Mesothelial cell of epicardium (in vitro differentiated cells): Measurements from ENCODE around the gene GABRB3. TPM values are rescaled to one million over a fixed set of nuclear protein-coding genes. Genes with fewer than 3 reads are reported as not detected.

Experiments
- DNase-seq, 2 experiments: peaks; one replicate each; pipeline ENCODE4 v3.0.0; 2021; ENCODE audit warnings: low spot score in 2 of 2; ENCODE audit not compliant: unreplicated experiment in 2 of 2
- H3K27ac Mint-ChIP-seq: 2 replicates; pipeline ENCODE4 v1.8.0; 2021; ENCODE audit warnings: mixed read lengths
- H3K27me3 Mint-ChIP-seq: 2 replicates; pipeline ENCODE4 v1.8.0; 2021; ENCODE audit warnings: low read depth, mixed read lengths
- H3K36me3 Mint-ChIP-seq: 2 replicates; pipeline ENCODE4 v1.8.0; 2021; ENCODE audit warnings: mixed read lengths
- H3K4me1 Mint-ChIP-seq: 2 replicates; pipeline ENCODE4 v1.8.0; 2021; ENCODE audit warnings: mixed read lengths
- H3K4me3 Mint-ChIP-seq: 2 replicates; pipeline ENCODE4 v1.8.0; 2021; ENCODE audit warnings: mild to moderate bottlenecking, moderate library complexity, mixed read lengths
- H3K9me3 Mint-ChIP-seq: 2 replicates; pipeline ENCODE4 v1.8.0; 2021; ENCODE audit warnings: mixed read lengths
- total RNA-seq: library from RNA; stranded (reverse); gene quantifications from 3 replicates; pipeline ENCODE4 v1.2.1, GENCODE V29; 2021
- TF ChIP-seq, protein P1 (sequence below): fragments of 200-600 bp; sonication (generic); IDR thresholded peaks from one replicate; pipeline ENCODE4 v1.5.0; 2021; ENCODE audit warnings: antibody characterized with exemption; ENCODE audit not compliant: unreplicated experiment

GABRB3 gene
- total RNA-seq, 1 donor from 2014 or later, result 3.4 TPM

DNA sequence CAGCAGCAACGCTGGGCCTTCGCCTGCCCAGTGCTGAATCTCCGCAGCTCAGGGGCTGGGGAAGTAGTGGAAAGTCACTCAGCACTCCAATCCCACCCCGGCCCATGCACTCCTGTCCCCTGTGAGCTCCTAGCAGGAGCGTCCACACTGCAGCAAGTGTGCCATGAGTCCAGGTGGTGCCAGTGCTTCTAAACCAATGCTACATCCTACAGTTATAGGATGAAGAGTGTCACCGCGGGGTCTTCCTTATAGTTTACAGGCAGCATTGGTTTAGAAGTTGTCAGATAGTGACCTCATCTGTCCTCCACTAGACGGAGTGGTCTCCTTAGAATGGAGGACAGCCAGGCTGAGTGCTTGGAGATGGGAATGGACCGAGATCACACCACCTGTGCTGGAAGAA lies 221.4 kb downstream of the GABRB3 start:
- DNase-seq, result no peak
- TF ChIP-seq, protein P1, sequence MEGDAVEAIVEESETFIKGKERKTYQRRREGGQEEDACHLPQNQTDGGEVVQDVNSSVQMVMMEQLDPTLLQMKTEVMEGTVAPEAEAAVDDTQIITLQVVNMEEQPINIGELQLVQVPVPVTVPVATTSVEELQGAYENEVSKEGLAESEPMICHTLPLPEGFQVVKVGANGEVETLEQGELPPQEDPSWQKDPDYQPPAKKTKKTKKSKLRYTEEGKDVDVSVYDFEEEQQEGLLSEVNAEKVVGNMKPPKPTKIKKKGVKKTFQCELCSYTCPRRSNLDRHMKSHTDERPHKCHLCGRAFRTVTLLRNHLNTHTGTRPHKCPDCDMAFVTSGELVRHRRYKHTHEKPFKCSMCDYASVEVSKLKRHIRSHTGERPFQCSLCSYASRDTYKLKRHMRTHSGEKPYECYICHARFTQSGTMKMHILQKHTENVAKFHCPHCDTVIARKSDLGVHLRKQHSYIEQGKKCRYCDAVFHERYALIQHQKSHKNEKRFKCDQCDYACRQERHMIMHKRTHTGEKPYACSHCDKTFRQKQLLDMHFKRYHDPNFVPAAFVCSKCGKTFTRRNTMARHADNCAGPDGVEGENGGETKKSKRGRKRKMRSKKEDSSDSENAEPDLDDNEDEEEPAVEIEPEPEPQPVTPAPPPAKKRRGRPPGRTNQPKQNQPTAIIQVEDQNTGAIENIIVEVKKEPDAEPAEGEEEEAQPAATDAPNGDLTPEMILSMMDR, result no peak
- H3K27me3 Mint-ChIP-seq, result no peaks in the 10 kb centered on the region
- peaks cover 3% of the 10 kb centered on the region for H3K9me3 Mint-ChIP-seq
- H3K4me1 Mint-ChIP-seq, result no peaks in the 10 kb centered on the region
- H3K27ac Mint-ChIP-seq, result no peak overlapping the region
- H3K36me3 Mint-ChIP-seq, result no peaks in the 10 kb centered on the region
- no peak overlapping the region for H3K4me3 Mint-ChIP-seq

DNA sequence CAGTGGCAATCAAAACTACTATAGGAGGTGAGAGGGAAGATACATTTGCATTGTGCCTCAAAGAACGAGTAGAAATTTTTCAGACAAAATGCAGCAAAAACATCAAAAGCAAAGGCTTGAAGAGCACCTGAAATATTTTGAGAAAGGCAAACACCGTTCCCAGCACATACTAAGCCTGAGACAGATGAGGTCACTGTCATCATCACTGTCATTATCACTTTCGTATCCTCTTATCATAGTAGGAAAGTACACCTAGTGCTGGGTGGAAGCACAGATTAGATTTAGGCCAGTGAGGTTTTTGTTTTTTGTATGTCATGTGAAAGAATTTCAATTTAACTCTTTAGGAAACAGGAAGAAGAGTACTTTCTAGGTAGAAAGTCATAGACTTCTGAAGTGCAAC lies 222.0 kb downstream of the GABRB3 start:
- no peak for DNase-seq
- H3K9me3 Mint-ChIP-seq, result no peaks in the 10 kb centered on the region
- H3K36me3 Mint-ChIP-seq, result no peaks in the 10 kb centered on the region
- H3K4me1 Mint-ChIP-seq, result no peaks in the 10 kb centered on the region
- H3K27me3 Mint-ChIP-seq, result no peaks in the 10 kb centered on the region
- no peak overlapping the region for H3K4me3 Mint-ChIP-seq
- no peak overlapping the region for H3K27ac Mint-ChIP-seq
- TF ChIP-seq, protein P1, result no peak

DNA sequence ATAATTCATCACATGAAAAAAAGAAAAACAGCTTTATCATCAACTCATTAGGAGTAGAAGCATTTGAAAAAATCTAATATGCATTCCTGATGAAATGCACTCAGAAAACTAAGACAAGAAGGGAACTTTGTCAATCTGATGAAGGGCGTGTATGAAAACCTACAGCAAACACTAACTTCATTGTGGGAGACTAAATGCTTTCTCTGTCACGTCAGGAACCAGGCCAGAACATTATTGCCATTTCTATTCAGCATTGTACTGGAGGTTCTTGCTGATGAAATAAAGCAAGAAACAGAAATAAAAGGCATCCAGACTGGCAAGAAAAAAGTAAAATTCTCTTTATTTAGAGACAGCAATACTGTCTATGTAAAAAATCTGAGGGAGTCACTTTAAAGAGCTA lies 235.2 kb downstream of the GABRB3 start:
- TF ChIP-seq, protein P1, result no peak
- Mint-ChIP-seq H3K9me3 (peaks cover 36% of the 10 kb centered on the region), H3K4me3 (no peak overlapping the region), H3K36me3 (no peaks in the 10 kb centered on the region), H3K27ac (no peak overlapping the region), H3K27me3 (no peaks in the 10 kb centered on the region), H3K4me1 (no peaks in the 10 kb centered on the region)
- no peak for DNase-seq

DNA sequence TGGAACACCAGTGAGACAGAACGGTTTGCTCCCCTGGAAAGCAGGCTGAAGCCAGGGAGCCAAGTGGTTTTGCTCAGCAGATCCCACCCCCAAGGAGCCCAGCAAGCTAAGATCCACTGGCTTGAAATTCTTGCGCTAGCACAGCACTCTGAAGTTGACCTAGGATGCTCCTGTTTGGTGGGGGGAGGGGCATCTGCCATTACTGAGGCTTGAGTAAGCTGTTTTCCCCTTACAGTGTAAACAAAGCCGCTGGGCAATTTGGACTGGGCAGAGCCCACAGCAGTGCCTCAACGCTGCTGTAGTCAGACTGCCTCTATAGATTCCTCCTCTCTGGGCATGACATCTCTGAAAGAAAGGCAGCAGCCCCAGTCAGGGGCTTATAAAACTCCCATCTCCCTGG lies 241.4 kb downstream of the GABRB3 start:
- TF ChIP-seq, protein P1, result no peak
- no peak for DNase-seq
- no peaks in the 10 kb centered on the region for H3K27me3 Mint-ChIP-seq
- H3K36me3 Mint-ChIP-seq, result no peaks in the 10 kb centered on the region
- H3K9me3 Mint-ChIP-seq, result peaks cover 41% of the 10 kb centered on the region
- H3K4me1 Mint-ChIP-seq, result no peaks in the 10 kb centered on the region
- no peak overlapping the region for H3K27ac Mint-ChIP-seq
- no peak overlapping the region for H3K4me3 Mint-ChIP-seq

DNA sequence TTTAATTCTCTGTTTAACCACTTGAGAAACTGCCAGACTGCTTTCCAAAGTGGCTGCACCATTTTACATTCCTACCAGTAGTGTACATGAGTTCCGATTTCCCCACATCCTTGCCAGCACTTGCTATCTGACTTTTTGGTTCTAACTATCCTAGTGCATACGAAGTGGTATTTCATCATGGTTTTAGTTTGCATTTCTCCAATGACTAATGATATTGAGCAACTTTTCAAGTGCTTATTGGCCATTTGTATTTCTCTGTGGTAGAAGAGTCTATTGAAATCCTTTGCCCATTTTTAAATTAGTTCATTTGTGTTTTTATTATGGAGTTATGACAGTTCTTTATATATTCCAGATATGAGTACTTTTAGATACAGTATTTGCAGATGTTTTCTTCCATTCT lies 247.8 kb downstream of the GABRB3 start:
- Mint-ChIP-seq H3K27me3 (no peaks in the 10 kb centered on the region), H3K4me3 (no peak overlapping the region), H3K27ac (no peak overlapping the region), H3K36me3 (no peaks in the 10 kb centered on the region), H3K9me3 (peaks cover 12% of the 10 kb centered on the region), H3K4me1 (no peaks in the 10 kb centered on the region)
- TF ChIP-seq, protein P1, result no peak
- DNase-seq, result no peak

DNA sequence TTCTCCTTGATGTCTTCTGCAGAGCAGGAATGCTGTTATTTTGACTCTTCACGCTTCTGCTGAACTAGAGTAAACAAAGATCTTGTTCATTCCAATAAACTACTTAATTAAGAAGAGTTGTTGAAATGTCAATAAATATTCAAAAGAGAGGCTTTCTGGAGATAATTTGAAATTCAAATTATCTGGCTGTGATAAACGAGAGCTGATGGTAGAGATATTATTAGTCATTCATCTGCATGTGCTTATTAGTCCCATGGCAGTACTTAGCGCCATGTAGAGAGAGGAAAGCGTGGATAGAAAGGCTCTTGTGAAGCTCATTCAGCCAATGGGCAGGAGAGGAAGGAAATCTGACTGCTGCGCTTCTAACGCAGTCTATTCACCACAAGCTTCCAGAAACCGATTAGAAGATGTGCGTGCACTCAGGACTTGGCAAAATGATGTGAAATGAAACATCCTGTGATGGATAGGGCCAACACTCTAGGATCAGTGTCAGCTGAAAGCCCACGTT lies 251.1 kb downstream of the GABRB3 start:
- H3K36me3 Mint-ChIP-seq, result no peaks in the 10 kb centered on the region
- no peaks in the 10 kb centered on the region for H3K4me1 Mint-ChIP-seq
- H3K27ac Mint-ChIP-seq, result no peak overlapping the region
- DNase-seq, result no peak
- H3K4me3 Mint-ChIP-seq, result no peak overlapping the region
- TF ChIP-seq, protein P1, result no peak
- peaks cover 10% of the 10 kb centered on the region for H3K9me3 Mint-ChIP-seq
- no peaks in the 10 kb centered on the region for H3K27me3 Mint-ChIP-seq
